Fibroblast of lung (primary cell): Measurements from ENCODE around the gene UNCX.

Experiments
- CTCF ChIP-seq, 2 donors: IDR thresholded peaks in 1 of 2; conservative IDR thresholded peaks in 1 of 2; 1 replicate in 1 of 2; 2 replicates in 1 of 2; pipeline ENCODE4 v1.5.1; 2011 to 2012; ENCODE audit warnings: low read length in 2 of 2, control low read depth in 1 of 2, inconsistent platforms in 1 of 2, low read depth in 1 of 2, mild to moderate bottlenecking in 1 of 2
- EZH2 ChIP-seq: IDR thresholded peaks from 2 replicates; pipeline ENCODE4 v1.5.1; 2012; ENCODE audit warnings: low read length, control low read depth, mild to moderate bottlenecking; ENCODE audit errors: missing control alignments

DNA sequence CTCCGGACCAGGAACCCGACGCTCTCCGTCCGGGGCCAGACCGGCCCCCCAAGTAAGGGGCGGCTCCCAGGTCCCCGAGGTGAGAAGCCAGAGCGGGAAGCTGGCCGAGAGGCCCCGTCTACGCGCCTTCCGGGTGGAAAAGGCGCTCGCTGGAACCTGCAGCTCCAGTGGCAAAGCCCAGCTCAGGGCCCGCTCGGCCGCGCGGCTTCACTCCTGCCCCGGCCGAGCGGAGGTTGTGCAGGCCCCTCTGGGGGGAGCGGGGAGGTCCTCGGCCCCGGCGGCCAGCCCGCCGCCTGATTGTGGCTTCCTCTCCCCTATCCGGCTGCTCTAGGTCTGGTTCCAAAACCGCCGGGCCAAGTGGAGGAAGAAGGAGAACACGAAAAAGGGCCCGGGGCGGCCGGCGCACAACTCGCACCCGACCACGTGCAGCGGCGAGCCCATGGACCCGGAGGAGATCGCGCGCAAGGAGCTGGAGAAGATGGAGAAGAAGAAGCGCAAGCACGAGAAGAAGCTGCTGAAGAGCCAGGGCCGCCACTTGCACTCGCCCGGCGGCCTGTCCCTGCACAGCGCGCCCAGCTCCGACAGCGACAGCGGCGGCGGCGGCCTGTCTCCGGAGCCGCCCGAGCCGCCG, 2.9 kb downstream of the UNCX start:
- no peak for TF ChIP-seq CTCF (conservative IDR thresholded peaks at IDR 0.05 in 1 of 2, IDR thresholded peaks at IDR 0.05 in 1 of 2; ENCODE audit: low read depth in 1 of 2, low read length in 2 of 2)
- peak; percentile 12 for TF ChIP-seq EZH2
